Measurements from ENCODE around the gene NOS2.

The NOS2 gene

GRCh38 chr17:27818401-27819105, 18.2 kb upstream of the NOS2 start:
- no peak for DNase-seq

- DNase-seq: peak; percentile 55
Observed at GRCh38 chr17:27817731-27818130, 17.4 kb upstream of the NOS2 start.

DNA sequence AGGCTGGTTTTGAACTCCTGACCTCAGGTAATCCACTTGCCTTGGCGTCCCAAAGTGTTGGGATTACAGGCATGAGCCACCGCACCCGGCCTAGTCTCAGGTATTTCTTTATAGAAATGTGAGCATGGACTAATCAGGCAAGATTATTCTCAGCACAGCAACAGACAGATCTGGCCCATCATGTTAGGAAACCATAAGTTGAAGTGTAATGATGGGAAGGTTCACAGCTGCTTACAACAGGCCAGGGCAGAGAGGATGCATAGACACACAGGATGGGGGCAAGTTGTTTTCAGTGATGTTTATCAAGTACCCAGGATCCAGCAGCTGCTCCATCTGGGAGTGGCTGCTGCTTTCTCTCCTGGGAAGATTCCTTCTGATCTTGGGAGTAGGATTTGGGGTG, 16.6 kb upstream of the NOS2 start:
- no peak for DNase-seq

DNA sequence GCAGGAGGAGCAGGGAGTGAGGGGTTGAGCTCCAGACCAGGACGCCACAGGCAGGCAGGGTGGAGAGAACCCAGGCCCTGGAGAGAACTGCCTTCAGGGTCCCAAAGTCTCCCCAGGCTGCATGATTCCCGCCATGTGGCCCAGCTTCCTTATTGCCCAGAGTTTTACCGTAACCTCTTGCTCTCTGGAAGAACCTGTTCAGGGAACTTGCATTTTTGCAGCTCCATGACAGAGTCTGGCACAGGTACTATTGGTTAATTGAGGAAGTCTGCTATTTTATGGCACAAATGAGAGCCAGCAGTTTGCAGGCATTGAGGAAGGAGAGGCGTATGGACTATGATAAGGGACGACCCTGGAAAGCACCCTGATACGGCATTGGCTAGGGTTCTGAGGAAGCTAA, 11.6 kb upstream of the NOS2 start:
- no peak for DNase-seq

DNA sequence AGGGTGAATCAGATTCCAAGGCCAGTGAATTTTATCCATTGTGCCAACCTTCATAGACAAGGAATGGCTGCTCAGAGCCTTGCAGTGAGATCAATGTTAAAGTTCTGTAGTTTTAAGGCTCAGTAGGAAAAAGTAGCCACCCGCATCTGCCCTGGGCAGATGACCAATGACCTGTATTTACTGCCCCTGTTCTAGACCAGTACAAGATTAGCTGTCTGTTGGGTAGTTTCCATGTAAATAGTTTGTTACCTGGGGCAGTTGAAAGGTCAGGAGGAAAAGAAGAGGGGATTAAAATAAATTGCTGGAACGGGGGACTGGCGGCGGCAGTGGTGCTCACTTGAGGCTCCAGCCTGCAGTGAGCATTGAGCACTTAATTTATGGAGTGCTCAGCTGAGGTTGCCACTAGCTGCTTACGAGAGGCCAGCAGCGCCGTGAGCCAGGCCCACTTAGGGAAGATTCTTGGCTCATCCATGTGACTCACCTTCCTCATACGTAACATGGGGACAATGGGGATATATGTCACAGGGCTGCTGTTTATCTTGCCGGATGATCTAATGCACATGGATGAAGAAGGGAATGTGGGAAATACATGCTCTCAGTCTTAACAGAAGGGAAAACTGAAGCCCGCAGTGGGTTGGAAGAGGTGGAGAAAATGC, 10.7 kb upstream of the NOS2 start:
- no peak for DNase-seq

DNA sequence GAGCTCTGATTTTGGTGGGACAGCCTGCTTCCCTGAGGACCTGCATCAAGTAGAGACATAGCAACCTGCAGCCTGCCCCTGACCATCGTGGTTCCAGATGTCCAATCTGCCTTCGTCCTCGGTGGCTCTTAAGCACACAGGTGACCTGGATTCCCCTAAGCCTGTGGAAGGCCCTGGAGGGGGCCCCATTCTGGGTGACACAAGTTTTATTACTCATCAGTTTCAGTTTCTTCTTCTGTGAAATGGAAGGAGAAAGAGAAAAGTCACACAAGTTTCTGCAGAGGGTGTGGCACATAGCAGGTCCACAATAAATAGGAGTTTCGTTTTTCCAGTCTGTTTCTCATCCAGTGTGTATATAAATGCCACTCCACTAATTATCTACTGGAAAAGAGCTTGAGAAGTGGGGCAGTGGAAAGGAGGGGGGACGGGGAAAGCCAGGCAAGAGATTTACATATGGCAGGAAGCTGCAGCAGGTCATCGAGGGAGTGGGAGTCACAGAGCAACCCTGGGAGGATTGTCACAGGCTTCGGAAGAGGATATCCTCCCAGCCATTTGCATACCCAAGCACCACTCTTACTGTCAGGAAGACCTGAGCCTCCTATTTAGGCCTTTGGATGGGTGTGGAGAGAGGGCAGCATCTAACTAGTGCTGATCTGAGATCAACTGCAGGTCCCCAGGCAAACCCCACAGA, 10.0 kb upstream of the NOS2 start:
- peak; percentile 19 for DNase-seq

DNA sequence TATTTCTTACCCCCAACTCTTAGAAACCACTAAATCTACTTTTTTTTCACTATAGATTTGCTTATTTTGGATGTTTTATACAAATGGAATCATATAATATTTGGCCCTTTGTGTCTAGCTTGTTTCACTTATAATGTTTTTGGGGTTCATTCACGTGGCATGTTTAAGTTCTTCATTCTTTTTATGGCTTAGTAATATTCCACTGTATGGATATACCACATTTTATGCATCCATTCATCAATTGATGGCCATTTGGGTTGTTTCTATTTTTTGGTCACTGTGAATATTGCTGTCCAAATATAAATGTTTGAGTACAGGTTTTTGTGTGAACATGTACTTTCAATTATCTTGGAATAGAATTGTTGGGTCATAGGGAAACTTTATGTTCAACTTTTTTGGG, 9.2 kb upstream of the NOS2 start:
- no peak for DNase-seq

- DNase-seq: no peak
Observed at GRCh38 chr17:27808628-27809027, 8.3 kb upstream of the NOS2 start.

GRCh38 chr17:27807567-27808470, 7.5 kb upstream of the NOS2 start:
- DNase-seq: no peak

- peak; percentile 77 for DNase-seq
Observed at GRCh38 chr17:27805520-27806146, 5.3 kb upstream of the NOS2 start.

GRCh38 chr17:27804113-27804512, 3.8 kb upstream of the NOS2 start:
- DNase-seq: no peak

DNA sequence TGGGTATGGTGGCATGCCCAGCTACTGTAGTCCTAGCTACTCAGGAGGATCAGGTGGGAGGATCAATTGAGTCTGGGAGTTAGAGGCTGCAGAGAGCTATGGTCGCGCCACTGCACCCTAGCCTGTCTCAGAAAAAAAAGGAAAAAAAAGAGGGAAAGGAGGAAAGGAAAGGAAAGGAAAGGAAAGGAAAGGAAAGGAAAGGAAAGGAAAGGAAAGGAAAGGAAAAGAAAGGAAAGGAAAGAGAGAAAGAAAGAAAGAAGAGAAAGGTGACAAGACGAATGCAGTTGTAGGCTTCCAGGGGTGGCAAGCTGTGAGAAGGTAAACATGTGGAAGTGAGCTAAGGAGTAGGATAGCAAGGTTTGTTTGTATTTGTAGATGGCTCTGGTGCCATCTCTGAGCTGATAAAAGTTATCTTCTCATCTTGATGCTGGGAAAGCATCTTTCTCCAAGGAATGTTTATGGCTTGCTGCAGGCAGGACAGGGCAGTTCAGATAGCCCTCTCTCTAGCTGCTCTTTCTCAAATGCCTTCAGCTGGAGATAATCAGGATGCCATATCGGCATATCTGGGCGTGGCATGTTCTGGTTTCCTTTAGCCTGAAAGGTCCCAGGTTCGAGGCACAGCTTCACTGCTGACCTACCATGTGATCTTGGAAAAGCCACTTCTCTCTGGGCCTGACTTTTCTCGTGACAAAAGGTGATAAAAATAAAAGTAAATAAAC, 2.8 kb upstream of the NOS2 start:
- no peak for DNase-seq

DNA sequence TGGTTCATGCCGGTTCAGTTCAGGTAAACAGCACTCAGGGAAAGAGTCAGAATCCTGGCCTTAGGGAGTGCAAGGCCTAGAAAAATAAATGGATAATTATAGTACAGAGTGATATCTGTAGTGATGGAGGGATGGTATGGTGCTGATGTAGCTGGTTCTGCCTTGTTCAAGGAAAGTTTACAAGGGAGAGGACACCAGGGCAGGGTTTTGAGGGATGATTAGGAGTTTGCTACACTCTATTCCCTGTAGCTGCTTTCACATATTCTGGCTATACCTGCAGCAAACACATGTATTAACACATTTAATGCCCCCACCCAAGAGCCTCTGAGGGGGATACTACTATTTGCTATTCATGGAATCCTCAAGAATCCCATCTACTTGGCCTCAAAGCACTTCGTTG, 1.7 kb upstream of the NOS2 start:
- no peak for DNase-seq

GRCh38 chr17:27798376-27798775, 2.0 kb downstream of the NOS2 start:
- DNase-seq: no peak

- no peak for DNase-seq
Observed at GRCh38 chr17:27797390-27798091, 2.8 kb downstream of the NOS2 start.

DNA sequence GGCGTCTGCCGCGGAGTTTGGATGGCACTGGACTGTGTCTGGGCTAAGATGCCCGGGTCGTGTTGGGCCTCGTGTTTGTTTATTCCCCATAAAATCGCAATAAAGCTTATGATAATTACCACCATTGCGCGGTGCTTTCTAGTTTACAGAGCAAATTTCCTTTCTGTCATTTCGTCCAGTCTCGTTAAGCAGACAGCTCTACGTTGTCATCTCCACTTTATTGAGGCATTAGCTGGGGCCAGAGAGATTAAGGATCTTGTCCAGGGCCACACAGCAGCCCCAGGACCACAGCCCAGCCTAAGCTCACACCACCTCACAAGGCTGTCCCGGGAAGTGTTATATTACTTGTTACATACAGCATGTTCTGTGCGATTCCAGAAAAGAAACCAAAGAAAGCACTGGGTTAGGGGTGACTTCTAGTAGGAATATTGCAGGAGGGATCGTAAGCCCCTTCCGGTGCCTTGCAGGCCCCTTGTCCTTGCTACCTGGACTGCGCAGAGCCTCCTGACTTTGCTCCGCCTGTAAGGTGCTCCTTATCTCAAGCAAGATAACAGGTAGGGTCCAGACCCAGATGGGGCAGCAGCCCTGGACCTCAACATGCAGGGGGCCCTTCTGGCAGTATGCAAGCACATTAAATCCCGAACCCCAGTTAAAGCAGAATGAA, 6.3 kb downstream of the NOS2 start:
- no peak for DNase-seq

DNA sequence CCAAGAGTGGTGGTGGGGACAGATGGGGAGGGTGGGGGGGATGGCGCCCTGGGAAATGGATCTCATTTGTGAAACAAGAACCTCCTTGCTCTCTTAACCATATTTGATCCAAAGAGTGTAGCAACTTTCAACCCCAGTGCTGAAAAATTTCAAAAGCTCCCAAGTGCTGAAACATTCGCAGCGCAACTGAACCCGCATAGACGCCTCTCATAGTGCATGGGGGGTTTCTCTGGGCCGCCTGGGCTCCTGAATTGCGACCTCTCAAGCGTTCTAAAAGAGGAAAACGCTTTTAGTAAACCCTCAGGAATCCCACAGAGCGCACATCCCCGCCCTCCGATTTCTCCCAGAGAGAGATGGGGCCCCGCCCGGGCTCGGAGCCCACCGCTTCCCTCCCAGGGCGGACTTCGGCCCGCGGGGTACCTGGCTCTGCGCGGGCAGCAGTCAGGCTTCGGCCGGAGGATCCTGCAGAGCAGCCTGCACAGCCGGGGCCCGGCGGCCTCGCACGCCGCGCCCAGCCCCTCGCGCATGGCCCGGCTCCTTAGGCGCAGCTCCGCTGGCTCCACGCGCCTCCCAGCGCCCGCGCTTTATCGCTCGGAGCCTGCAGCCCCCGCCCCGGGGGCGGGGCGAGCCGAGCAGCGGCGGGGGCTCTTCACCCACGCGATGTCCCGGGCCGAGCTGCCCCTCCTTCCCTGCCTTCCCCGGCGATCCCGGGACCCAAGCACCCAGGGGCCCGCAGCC, 7.0 kb downstream of the NOS2 start:
- no peak for DNase-seq

DNA sequence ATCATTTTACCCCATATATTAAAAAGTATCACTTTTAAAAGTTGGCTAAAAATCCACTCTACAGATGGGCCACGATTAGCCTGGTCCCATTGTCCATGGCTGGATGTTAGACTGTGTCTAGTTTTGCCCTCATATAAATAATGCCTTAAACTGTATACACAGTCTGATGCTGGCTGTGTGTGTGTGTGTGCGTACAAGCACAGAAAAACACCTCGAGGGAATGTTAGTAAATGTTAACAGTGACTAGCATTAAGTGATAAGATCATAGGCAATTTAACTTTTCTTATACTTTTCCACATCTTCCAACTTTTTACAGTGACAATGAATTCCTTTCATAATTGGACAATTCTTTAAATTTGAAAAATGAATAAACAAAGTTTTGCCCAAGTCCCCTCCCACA, 8.2 kb downstream of the NOS2 start:
- DNase-seq: no peak

GRCh38 chr17:27788919-27789318, 11.4 kb downstream of the NOS2 start:
- no peak for DNase-seq
